Panc1 (cell line): ENCODE results near the gene RFXANK.

ENCODE experiments used
- POLR2AphosphoS5 ChIP-seq: IDR thresholded peaks from 2 replicates; pipeline ENCODE4 v1.6.1; 2012; ENCODE audit warnings: mild to moderate bottlenecking, low read depth, low read length, moderate library complexity
- TF ChIP-seq, protein P1 (sequence below): fragments of 450-650 bp; IDR thresholded peaks from 2 replicates; pipeline ENCODE4 v1.5.1; 2017; ENCODE audit warnings: mild to moderate bottlenecking

DNA sequence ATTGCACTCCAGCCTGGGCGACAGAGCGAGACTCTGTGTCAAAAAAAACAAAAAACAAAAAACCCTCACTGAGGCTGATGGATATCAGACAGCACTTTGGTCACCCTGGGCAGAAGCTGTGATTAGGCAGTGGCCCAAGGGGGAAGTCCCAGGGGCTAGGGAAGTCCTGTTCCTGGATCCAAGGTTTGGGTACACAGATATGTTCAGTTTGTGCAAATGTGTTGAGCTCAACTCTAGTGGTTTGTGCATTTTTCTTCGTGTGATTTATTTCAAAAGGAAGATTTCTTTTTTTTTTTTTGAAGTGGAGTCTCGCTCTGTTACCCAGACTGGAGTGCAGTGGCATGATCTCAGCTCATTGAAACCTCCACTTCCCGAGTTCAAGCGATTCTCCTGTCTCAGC lies 34.2 kb upstream of the RFXANK start:
- TF ChIP-seq, protein P1, sequence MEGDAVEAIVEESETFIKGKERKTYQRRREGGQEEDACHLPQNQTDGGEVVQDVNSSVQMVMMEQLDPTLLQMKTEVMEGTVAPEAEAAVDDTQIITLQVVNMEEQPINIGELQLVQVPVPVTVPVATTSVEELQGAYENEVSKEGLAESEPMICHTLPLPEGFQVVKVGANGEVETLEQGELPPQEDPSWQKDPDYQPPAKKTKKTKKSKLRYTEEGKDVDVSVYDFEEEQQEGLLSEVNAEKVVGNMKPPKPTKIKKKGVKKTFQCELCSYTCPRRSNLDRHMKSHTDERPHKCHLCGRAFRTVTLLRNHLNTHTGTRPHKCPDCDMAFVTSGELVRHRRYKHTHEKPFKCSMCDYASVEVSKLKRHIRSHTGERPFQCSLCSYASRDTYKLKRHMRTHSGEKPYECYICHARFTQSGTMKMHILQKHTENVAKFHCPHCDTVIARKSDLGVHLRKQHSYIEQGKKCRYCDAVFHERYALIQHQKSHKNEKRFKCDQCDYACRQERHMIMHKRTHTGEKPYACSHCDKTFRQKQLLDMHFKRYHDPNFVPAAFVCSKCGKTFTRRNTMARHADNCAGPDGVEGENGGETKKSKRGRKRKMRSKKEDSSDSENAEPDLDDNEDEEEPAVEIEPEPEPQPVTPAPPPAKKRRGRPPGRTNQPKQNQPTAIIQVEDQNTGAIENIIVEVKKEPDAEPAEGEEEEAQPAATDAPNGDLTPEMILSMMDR: no peak
- no peak for TF ChIP-seq POLR2AphosphoS5
